Spleen (tissue), 11 donors: ENCODE measurements around the gene RGS1. TPM values are rescaled to one million over a fixed set of nuclear protein-coding genes. Genes with fewer than 3 reads are reported as not detected.
A peak's percentile ranks its signal among the peaks of the same experiment; 100 is the strongest.

ENCODE experiments used
- DNase-seq: peaks from one replicate; pipeline ENCODE4 v3.0.0-alpha.2; 2020
- H3K27ac ChIP-seq, 8 donors: fragments of 200-600 bp; sonication (generic) in 7 of 8; 1 replicate in 4 of 8; 2 replicates in 4 of 8; pipeline versions ENCODE4 v1.5.0 to v1.8.0; 2016 to 2021; ENCODE audit warnings: inconsistent platforms in 4 of 8, mild to moderate bottlenecking in 4 of 8, moderate library complexity in 1 of 8
- H3K27me3 ChIP-seq, 7 donors: fragments of 200-600 bp; sonication (generic) in 6 of 7; replicated peaks in 1 of 7; 1 replicate in 4 of 7; 2 replicates in 3 of 7; pipeline versions ENCODE4 v1.5.0 to v1.8.0; 2016 to 2021; ENCODE audit warnings: inconsistent platforms in 3 of 7, mild to moderate bottlenecking in 1 of 7
- H3K36me3 ChIP-seq, 6 donors: fragments of 200-600 bp; sonication (generic) in 5 of 6; 1 replicate in 4 of 6; 2 replicates in 2 of 6; pipeline versions ENCODE4 v1.5.0 to v1.8.0; 2016 to 2021; ENCODE audit warnings: inconsistent platforms in 2 of 6
- H3K4me1 ChIP-seq, 6 donors: fragments of 200-600 bp; sonication (generic) in 5 of 6; 1 replicate in 3 of 6; 2 replicates in 3 of 6; pipeline versions ENCODE4 v1.5.0 to v1.8.0; 2016 to 2021; ENCODE audit warnings: inconsistent platforms in 3 of 6
- H3K4me3 ChIP-seq, 8 donors: fragments of 200-600 bp; sonication (generic) in 7 of 8; 1 replicate in 4 of 8; 2 replicates in 4 of 8; pipeline versions ENCODE4 v1.5.0 to v1.8.0; 2016 to 2021; ENCODE audit warnings: inconsistent platforms in 4 of 8, mild to moderate bottlenecking in 4 of 8, moderate library complexity in 2 of 8
- H3K9me3 ChIP-seq, 8 donors: fragments of 200-600 bp; sonication (generic) in 7 of 8; 1 replicate in 4 of 8; 2 replicates in 4 of 8; pipeline versions ENCODE4 v1.5.0 to v1.8.0; 2016 to 2021; ENCODE audit warnings: inconsistent platforms in 4 of 8
- CTCF ChIP-seq, 11 experiments: fragments of 200-600 bp in 7 of 11; fragments of 450-650 bp in 4 of 11; sonication (generic) in 4 of 11; IDR thresholded peaks in 8 of 11; conservative IDR thresholded peaks in 3 of 11; 1 replicate in 7 of 11; 2 replicates in 4 of 11; pipeline versions ENCODE4 v1.4.0 to v1.8.0; 2016 to 2021; ENCODE audit warnings: antibody characterized with exemption in 11 of 11, inconsistent platforms in 4 of 11, mild to moderate bottlenecking in 1 of 11
- POLR2A ChIP-seq, 3 donors: fragments of 450-650 bp; IDR thresholded peaks; one replicate each; pipeline ENCODE4 v1.5.1; 2017; ENCODE audit warnings: antibody characterized with exemption in 3 of 3, mild to moderate bottlenecking in 1 of 3
- POLR2AphosphoS5 ChIP-seq, 3 donors: sonication (generic); formaldehyde crosslinking; IDR thresholded peaks; one replicate each; pipeline ENCODE4 v1.5.1; 2017; ENCODE audit warnings: antibody characterized with exemption in 3 of 3
- WGBS, 5 donors: extraction: QIAGEN DNeasy Blood & Tissue Kit in 3 of 5; methylation state at CpG; one replicate each; pipeline versions ENCODE4 v1.1.5 to v1.1.7; 2013 to 2018; 5-methylcytosine and 5-hydroxymethylcytosine counted together
- intact Hi-C: fragments of 100-400 bp; cut with DNase I; formaldehyde crosslinking; loops from one replicate; pipeline ENCODE4 v1.15.0; 2023; ENCODE audit warnings: low total_unique reads
- polyA plus RNA-seq, 3 donors: library from polyadenylated mRNA; stranded (reverse); fragments of 200-250 nt; gene quantifications; one replicate each; pipeline ENCODE4 v1.2.1, GENCODE V29; 2013
- total RNA-seq, 7 donors: library from RNA; depleted of rRNA in 3 of 7; stranded (reverse); fragments of >200 nt in 3 of 7; fragmentation: NEBNext Ultra II Directional in 4 of 7; extraction: Animal tissue kit (Norgen Biotek cat#: 25700) in 4 of 7; gene quantifications; one replicate each; pipeline versions ENCODE4 v1.1.0 to v1.2.1, GENCODE V29; 2016 to 2021
- donor health status: healthy with polysubstance abuse.
- donor health status: DM: no; HTN: no; CAD: no; lungs with moderate emphysema.
- donor health status: DM: no; HTN: no; CAD: no.
- donor health status: Bipolar disorder and iron deficiency.
- donor health status: healthy.
- donor health status: DM: no; HTN: no; CAD: no.
- donor health status: DM: yes; HTN: yes; CAD: no.

The RGS1 gene
- total and polyA plus RNA-seq, 10 donors: 15.9 to 261 (median 68.2) TPM

DNA sequence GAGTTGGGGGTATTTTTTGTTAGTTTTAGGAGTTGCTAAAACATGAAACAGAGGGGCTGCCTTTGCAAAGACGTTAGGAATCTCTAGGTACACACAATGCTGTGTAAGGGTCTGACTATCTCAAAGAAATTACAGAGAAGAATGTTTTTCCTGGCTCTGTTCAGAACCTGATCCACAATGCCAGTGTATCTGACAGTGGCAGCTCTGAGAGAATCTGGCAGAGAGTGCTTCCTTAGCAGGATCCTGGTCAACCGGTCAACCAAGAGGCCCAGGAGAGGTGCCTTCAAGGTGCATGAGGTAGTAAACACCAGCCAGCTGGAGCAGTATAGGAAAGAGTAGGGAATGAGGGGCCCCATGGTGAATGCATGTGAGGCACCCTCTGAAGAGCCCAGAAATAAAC is 40.9 kb upstream of the RGS1 start:
- no peak for DNase-seq
- Histone ChIP-seq H3K27ac (no peak overlapping the region), H3K9me3 (peaks cover 0 to 6% (median 0%) of the 10 kb centered on the region in 8 donors), H3K27me3 (no peaks in the 10 kb centered on the region), H3K4me1 (peaks cover 0 to 32% (median 16%) of the 10 kb centered on the region in 6 donors), H3K4me3 (no peak overlapping the region), H3K36me3 (no peaks in the 10 kb centered on the region)
- TF ChIP-seq CTCF (IDR thresholded peaks at IDR 0.05 in 8 of 11, conservative IDR thresholded peaks at IDR 0.05 in 3 of 11): no peak
- no peak for TF ChIP-seq POLR2A (IDR thresholded peaks at IDR 0.05)
- TF ChIP-seq POLR2AphosphoS5 (IDR thresholded peaks at IDR 0.05): no peak
- 75 to 93% (median 80%) methylated on average over 2 of the region's 2 CpGs for WGBS, 5 donors
- intact Hi-C loops: no loop called here

GRCh38 chr1:192535916-192536664 is 39.5 kb upstream of the RGS1 start:
- Histone ChIP-seq H3K4me3 (no peak overlapping the region), H3K36me3 (no peaks in the 10 kb centered on the region), H3K9me3 (peaks cover 0 to 6% (median 0%) of the 10 kb centered on the region in 8 donors), H3K27ac (no peak overlapping the region), H3K27me3 (no peaks in the 10 kb centered on the region), H3K4me1 (peaks cover 0 to 21% (median 15%) of the 10 kb centered on the region in 6 donors)
- DNase-seq: no peak
- 82 to 88% (median 86%) methylated on average over 3 of the region's 3 CpGs for WGBS, 5 donors
- intact Hi-C loops: no loop called here
- TF ChIP-seq CTCF (IDR thresholded peaks at IDR 0.05 in 8 of 11, conservative IDR thresholded peaks at IDR 0.05 in 3 of 11): no peak
- no peak for TF ChIP-seq POLR2AphosphoS5 (IDR thresholded peaks at IDR 0.05)
- TF ChIP-seq POLR2A (IDR thresholded peaks at IDR 0.05): no peak

GRCh38 chr1:192538407-192539296 is 36.9 kb upstream of the RGS1 start:
- 32 to 42% (median 36%) methylated on average over 3 of the region's 3 CpGs for WGBS, 5 donors
- no peaks in the 10 kb centered on the region for H3K36me3 ChIP-seq
- H3K27me3 ChIP-seq: no peaks in the 10 kb centered on the region
- DNase-seq: no peak
- H3K9me3 ChIP-seq: peaks cover 0 to 6% (median 0%) of the 10 kb centered on the region in 8 donors
- H3K4me3 ChIP-seq: no peak overlapping the region
- H3K4me1 ChIP-seq: peaks cover 0 to 21% (median 14%) of the 10 kb centered on the region in 6 donors
- H3K27ac ChIP-seq: peak overlapping the region in 6 of 8 donors; percentile 18 to 78 (median 58)
- TF ChIP-seq POLR2A (IDR thresholded peaks at IDR 0.05): no peak
- TF ChIP-seq POLR2AphosphoS5 (IDR thresholded peaks at IDR 0.05): no peak
- no peak for TF ChIP-seq CTCF (IDR thresholded peaks at IDR 0.05 in 8 of 11, conservative IDR thresholded peaks at IDR 0.05 in 3 of 11)
- intact Hi-C loops: no loop called here
